Esophagus squamous epithelium (tissue), 4 donors: ENCODE measurements around the gene COPB2.

ENCODE experiments used
- POLR2A ChIP-seq, 4 donors: fragments of 450-650 bp; IDR thresholded peaks; one replicate each; pipeline ENCODE4 v1.6.1; 2017; ENCODE audit warnings: antibody characterized with exemption in 4 of 4, mild to moderate bottlenecking in 4 of 4, moderate library complexity in 3 of 4
- TF ChIP-seq, protein P1 (sequence below), 6 experiments: fragments of 450-650 bp in 4 of 6; fragments of 200-600 bp in 2 of 6; sonication (generic) in 2 of 6; IDR thresholded peaks; one replicate each; pipeline ENCODE4 v1.5.1; 2016 to 2019; ENCODE audit warnings: antibody characterized with exemption in 6 of 6, mild to moderate bottlenecking in 4 of 6, moderate library complexity in 4 of 6

DNA sequence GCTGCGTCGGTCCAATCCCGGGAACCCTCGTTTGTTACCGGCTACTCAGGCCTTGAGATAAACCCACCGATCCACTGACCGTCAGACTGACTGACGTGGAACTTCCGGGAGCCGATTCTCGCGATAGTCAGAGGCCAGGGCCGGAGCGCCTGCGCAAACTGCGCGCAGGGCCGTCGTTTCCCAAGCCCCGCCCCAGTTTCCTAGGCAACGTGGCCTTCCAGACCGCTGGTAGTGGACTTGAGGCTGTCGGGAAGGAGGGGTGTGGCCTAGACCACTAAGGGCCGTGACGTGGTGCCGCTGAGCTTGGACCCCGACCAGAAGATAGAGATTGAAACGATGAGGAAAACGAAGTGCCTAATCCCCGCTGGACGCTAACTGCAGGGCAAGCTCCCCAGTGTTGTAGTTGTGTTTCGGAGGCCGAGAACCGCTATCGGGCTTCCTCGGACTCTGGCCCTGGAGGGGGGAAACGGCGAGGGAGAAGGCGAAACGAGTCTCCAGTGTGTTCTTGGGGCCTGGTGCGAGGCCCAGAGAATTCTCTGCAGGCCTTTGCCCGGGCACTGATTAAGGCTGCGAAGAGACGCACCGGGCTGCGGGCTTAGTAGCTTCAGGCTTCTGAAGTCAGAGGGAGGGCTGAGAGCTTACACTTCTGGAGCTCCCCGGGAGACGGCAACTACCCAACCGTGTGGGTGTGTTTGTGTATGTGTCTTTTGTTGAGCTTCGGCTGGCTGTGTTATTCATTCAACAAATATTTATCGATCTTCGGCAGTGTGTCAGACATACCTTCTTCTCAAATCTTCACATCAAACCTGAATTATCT, at the start of gene COPB2:
- peak in 3 of 4 donors; percentile 66 to 78 (median 77) for TF ChIP-seq POLR2A (IDR thresholded peaks at IDR 0.05)
- TF ChIP-seq, protein P1, sequence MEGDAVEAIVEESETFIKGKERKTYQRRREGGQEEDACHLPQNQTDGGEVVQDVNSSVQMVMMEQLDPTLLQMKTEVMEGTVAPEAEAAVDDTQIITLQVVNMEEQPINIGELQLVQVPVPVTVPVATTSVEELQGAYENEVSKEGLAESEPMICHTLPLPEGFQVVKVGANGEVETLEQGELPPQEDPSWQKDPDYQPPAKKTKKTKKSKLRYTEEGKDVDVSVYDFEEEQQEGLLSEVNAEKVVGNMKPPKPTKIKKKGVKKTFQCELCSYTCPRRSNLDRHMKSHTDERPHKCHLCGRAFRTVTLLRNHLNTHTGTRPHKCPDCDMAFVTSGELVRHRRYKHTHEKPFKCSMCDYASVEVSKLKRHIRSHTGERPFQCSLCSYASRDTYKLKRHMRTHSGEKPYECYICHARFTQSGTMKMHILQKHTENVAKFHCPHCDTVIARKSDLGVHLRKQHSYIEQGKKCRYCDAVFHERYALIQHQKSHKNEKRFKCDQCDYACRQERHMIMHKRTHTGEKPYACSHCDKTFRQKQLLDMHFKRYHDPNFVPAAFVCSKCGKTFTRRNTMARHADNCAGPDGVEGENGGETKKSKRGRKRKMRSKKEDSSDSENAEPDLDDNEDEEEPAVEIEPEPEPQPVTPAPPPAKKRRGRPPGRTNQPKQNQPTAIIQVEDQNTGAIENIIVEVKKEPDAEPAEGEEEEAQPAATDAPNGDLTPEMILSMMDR (IDR thresholded peaks at IDR 0.05), result peak in 1 of 6 experiments; percentile 6
